Body of pancreas (tissue), 4 donors: Measurements from ENCODE around the gene PRKAG2. TPM values are rescaled to one million over a fixed set of nuclear protein-coding genes. Genes with fewer than 3 reads are reported as not detected.

Experiments used
- ATAC-seq: fragments of 150-250 bp; one replicate; pipeline ENCODE4 v1.9.1; 2016
- DNase-seq, 4 donors: peaks; one replicate each; pipeline ENCODE4 v3.0.0-alpha.2; 2019
- H3K27ac ChIP-seq, 4 donors: fragments of 200-600 bp; sonication (generic); 1 replicate in 3 of 4; 2 replicates in 1 of 4; pipeline versions ENCODE4 v1.5.1 to v1.6.1; 2016 to 2019; ENCODE audit warnings: mild to moderate bottlenecking in 1 of 4, mixed read lengths in 1 of 4, moderate library complexity in 1 of 4
- H3K27me3 ChIP-seq, 2 donors: fragments of 200-600 bp; sonication (generic); one replicate each; pipeline ENCODE4 v1.6.0; 2016; ENCODE audit warnings: mild to moderate bottlenecking in 1 of 2
- H3K36me3 ChIP-seq, 2 donors: fragments of 200-600 bp; sonication (generic); replicated peaks in 1 of 2; 2 replicates each; pipeline ENCODE4 v1.5.1; 2016; ENCODE audit warnings: low read depth in 2 of 2; ENCODE audit not compliant: insufficient read depth in 1 of 2
- H3K4me1 ChIP-seq: fragments of 200-600 bp; sonication (generic); one replicate; pipeline ENCODE4 v1.6.0; 2016
- H3K4me3 ChIP-seq, 2 donors: fragments of 200-600 bp; sonication (generic); 1 replicate in 1 of 2; 2 replicates in 1 of 2; pipeline ENCODE4 v1.5.1; 2016 to 2019
- H3K9me3 ChIP-seq, 3 donors: fragments of 200-600 bp; sonication (generic); 1 replicate in 2 of 3; 2 replicates in 1 of 3; pipeline ENCODE4 v1.5.1; 2016
- CTCF ChIP-seq, 7 experiments: fragments of 450-650 bp in 4 of 7; fragments of 200-600 bp in 3 of 7; sonication (generic) in 3 of 7; IDR thresholded peaks; one replicate each; pipeline ENCODE4 v1.5.1; 2016 to 2019; ENCODE audit warnings: antibody characterized with exemption in 7 of 7
- POLR2A ChIP-seq, 3 donors: fragments of 450-650 bp; IDR thresholded peaks; one replicate each; pipeline ENCODE4 v1.6.1; 2016; ENCODE audit warnings: antibody characterized with exemption in 3 of 3, mild to moderate bottlenecking in 2 of 3
- WGBS, 2 donors: methylation state at CpG; one replicate each; pipeline ENCODE4 v1.1.5; 2017; 5-methylcytosine and 5-hydroxymethylcytosine counted together
- intact Hi-C: fragments of 100-400 bp; cut with DNase I; formaldehyde crosslinking; loops from one replicate; pipeline ENCODE4 v1.15.1; 2023
- total RNA-seq, 2 donors: library from RNA; depleted of rRNA; stranded (reverse); fragments of >200 nt; gene quantifications; one replicate each; pipeline ENCODE4 v1.1.0, GENCODE V29; 2016

The PRKAG2 gene
- total RNA-seq, 2 donors from 2014 or later = 9.9 to 24.4 TPM

GRCh38 chr7:151707105-151707469, 169.8 kb downstream of the PRKAG2 start:
- no peak for ATAC-seq
- intact Hi-C loops = no loop called here
- DNase-seq = no peak
- Histone ChIP-seq H3K4me3 (no peak overlapping the region), H3K27ac (no peak overlapping the region), H3K4me1 (peaks cover 14% of the 10 kb centered on the region), H3K27me3 (no peaks in the 10 kb centered on the region), H3K9me3 (no peaks in the 10 kb centered on the region), H3K36me3 (no peaks in the 10 kb centered on the region)
- no peak for TF ChIP-seq POLR2A (IDR thresholded peaks at IDR 0.05)
- TF ChIP-seq CTCF (IDR thresholded peaks at IDR 0.05) = no peak
- WGBS, 2 donors = 85 to 93% methylated on average over 7 to 8 of the region's 8 CpGs

- no peak for TF ChIP-seq POLR2A (IDR thresholded peaks at IDR 0.05)
- Histone ChIP-seq H3K9me3 (no peaks in the 10 kb centered on the region), H3K36me3 (no peaks in the 10 kb centered on the region), H3K27ac (no peak overlapping the region), H3K27me3 (no peaks in the 10 kb centered on the region), H3K4me1 (peaks cover 14% of the 10 kb centered on the region), H3K4me3 (no peak overlapping the region)
- intact Hi-C loops = no loop called here
- WGBS, 2 donors = 84 to 86% methylated on average over 15 of the region's 15 CpGs
- ATAC-seq (no peak), DNase-seq (no peak)
These were observed 170.4 kb downstream of the PRKAG2 start for GRCh38 chr7:151706277-151707104.

GRCh38 chr7:151705636-151706276, 171.2 kb downstream of the PRKAG2 start:
- 17 to 22% methylated on average over 7 of the region's 7 CpGs for WGBS, 2 donors
- H3K27ac ChIP-seq = no peak overlapping the region
- DNase-seq = peak in 3 of 4 donors; percentile 59 to 63 (median 59)
- no peaks in the 10 kb centered on the region for H3K36me3 ChIP-seq
- no peak overlapping the region for H3K4me3 ChIP-seq
- peak; percentile 70 for ATAC-seq
- no peaks in the 10 kb centered on the region for H3K9me3 ChIP-seq
- peaks cover 14% of the 10 kb centered on the region for H3K4me1 ChIP-seq
- H3K27me3 ChIP-seq = no peaks in the 10 kb centered on the region
- intact Hi-C loops = no loop called here
- TF ChIP-seq POLR2A (IDR thresholded peaks at IDR 0.05) (no peak), CTCF (IDR thresholded peaks at IDR 0.05) (peak; percentile 16 to 48 (median 32))

GRCh38 chr7:151704960-151705635, 171.8 kb downstream of the PRKAG2 start:
- no peak overlapping the region for H3K4me3 ChIP-seq
- DNase-seq = no peak
- H3K27me3 ChIP-seq = no peaks in the 10 kb centered on the region
- no peaks in the 10 kb centered on the region for H3K36me3 ChIP-seq
- H3K27ac ChIP-seq = no peak overlapping the region
- peaks cover 14% of the 10 kb centered on the region for H3K4me1 ChIP-seq
- H3K9me3 ChIP-seq = no peaks in the 10 kb centered on the region
- TF ChIP-seq POLR2A (IDR thresholded peaks at IDR 0.05) = no peak
- WGBS, 2 donors = 69 to 71% methylated on average over 17 of the region's 17 CpGs
- ATAC-seq = no peak
- intact Hi-C loops = no loop called here

- H3K9me3 ChIP-seq = no peaks in the 10 kb centered on the region
- H3K27me3 ChIP-seq = no peaks in the 10 kb centered on the region
- H3K4me3 ChIP-seq = no peak overlapping the region
- ATAC-seq (no peak), DNase-seq (no peak)
- WGBS, 2 donors = 93 to 95% methylated on average over 15 of the region's 15 CpGs
- intact Hi-C loops = no loop called here
- peaks cover 14% of the 10 kb centered on the region for H3K4me1 ChIP-seq
- no peak for TF ChIP-seq CTCF (IDR thresholded peaks at IDR 0.05)
- no peak for TF ChIP-seq POLR2A (IDR thresholded peaks at IDR 0.05)
- no peaks in the 10 kb centered on the region for H3K36me3 ChIP-seq
- H3K27ac ChIP-seq = no peak overlapping the region
These were observed 172.5 kb downstream of the PRKAG2 start for GRCh38 chr7:151704299-151704959.
